ENCODE results near the gene CFAP70. TPM values are rescaled to one million over a fixed set of nuclear protein-coding genes. Genes with fewer than 3 reads are reported as not detected.

The CFAP70 gene
- total RNA-seq, 1 experiment from 2014 or later: 0.73 TPM

- DNase-seq (no peak), ATAC-seq (no peak)
- TF ChIP-seq CTCF (conservative IDR thresholded peaks at IDR 0.05; ENCODE audit: low read depth, low read length): no peak
- no peak for TF ChIP-seq EZH2phosphoT487 (IDR thresholded peaks at IDR 0.05; ENCODE audit: borderline replicate concordance, low read length)
- TF ChIP-seq EZH2 (IDR thresholded peaks at IDR 0.05; ENCODE audit: low read length, unreplicated experiment): no peak
- Histone ChIP-seq H3F3A (ENCODE audit: low read length, unreplicated experiment) (no peaks in the 10 kb centered on the region), H3K4me2 (ENCODE audit: low read length) (no peak overlapping the region), H3K9me3 (ENCODE audit: low read length) (no peaks in the 10 kb centered on the region), H3K79me2 (ENCODE audit: low read length) (no peaks in the 10 kb centered on the region), H3K36me3 (ENCODE audit: low read depth, low read length) (peaks cover 15% of the 10 kb centered on the region), H3K9ac (ENCODE audit: low read length) (no peak overlapping the region), H2AFZ (ENCODE audit: low read length) (no peak overlapping the region), H4K20me1 (ENCODE audit: low read length) (no peaks in the 10 kb centered on the region), H3K27me3 (ENCODE audit: low read length) (no peaks in the 10 kb centered on the region), H3K4me3 (ENCODE audit: low read length) (no peak overlapping the region), H3K27ac (ENCODE audit: low read length) (no peak overlapping the region), H3K4me1 (ENCODE audit: insufficient read depth, low read length) (no peaks in the 10 kb centered on the region; the same call in 1 of the 2 replicates), H3K9me2 (replicated peaks; ENCODE audit: low read length) (no peaks in the 10 kb centered on the region)
- BruUV-seq (replicated peaks): no TSS peak
- CTCF ChIA-PET: no interaction called here
- intact Hi-C loops (cut with micrococcal nuclease): no loop called here
- POLR2A ChIA-PET (ENCODE audit: unreplicated experiment): no interaction called here
Measured at GRCh38 chr10:73207883-73208282, 150.8 kb downstream of the CFAP70 start.

GRCh38 chr10:73206385-73206784 is 152.3 kb downstream of the CFAP70 start:
- Histone ChIP-seq H3K79me2 (ENCODE audit: low read length) (no peaks in the 10 kb centered on the region), H3K4me2 (ENCODE audit: low read length) (no peak overlapping the region), H3K27me3 (ENCODE audit: low read length) (no peaks in the 10 kb centered on the region), H3K4me3 (ENCODE audit: low read length) (no peak overlapping the region), H4K20me1 (ENCODE audit: low read length) (no peaks in the 10 kb centered on the region), H3K9me3 (ENCODE audit: low read length) (no peaks in the 10 kb centered on the region), H3K9ac (ENCODE audit: low read length) (no peak overlapping the region), H3K36me3 (ENCODE audit: low read depth, low read length) (peaks cover 15% of the 10 kb centered on the region), H3K27ac (ENCODE audit: low read length) (no peak overlapping the region), H3K4me1 (ENCODE audit: insufficient read depth, low read length) (no peaks in the 10 kb centered on the region; the same call in 1 of the 2 replicates), H3F3A (ENCODE audit: low read length, unreplicated experiment) (no peaks in the 10 kb centered on the region), H3K9me2 (replicated peaks; ENCODE audit: low read length) (no peaks in the 10 kb centered on the region), H2AFZ (ENCODE audit: low read length) (no peak overlapping the region)
- DNase-seq (no peak), ATAC-seq (no peak)
- POLR2A ChIA-PET (ENCODE audit: unreplicated experiment): no interaction called here
- CTCF ChIA-PET: no interaction called here
- TF ChIP-seq EZH2 (IDR thresholded peaks at IDR 0.05; ENCODE audit: low read length, unreplicated experiment) (no peak), CTCF (conservative IDR thresholded peaks at IDR 0.05; ENCODE audit: low read depth, low read length) (no peak)
- intact Hi-C loops (cut with micrococcal nuclease): no loop called here
- no TSS peak for BruUV-seq (replicated peaks)

GRCh38 chr10:73205890-73206289 is 152.8 kb downstream of the CFAP70 start:
- CTCF ChIA-PET: no interaction called here
- TF ChIP-seq EZH2phosphoT487 (IDR thresholded peaks at IDR 0.05; ENCODE audit: borderline replicate concordance, low read length) (no peak), CTCF (conservative IDR thresholded peaks at IDR 0.05; ENCODE audit: low read depth, low read length) (no peak), EZH2 (IDR thresholded peaks at IDR 0.05; ENCODE audit: low read length, unreplicated experiment) (no peak)
- no peak overlapping the region for H3K27ac ChIP-seq (ENCODE audit: low read length)
- no peak overlapping the region for H2AFZ ChIP-seq (ENCODE audit: low read length)
- H3K36me3 ChIP-seq (ENCODE audit: low read depth, low read length): peaks cover 13% of the 10 kb centered on the region
- H3K9me2 ChIP-seq (replicated peaks; ENCODE audit: low read length): no peaks in the 10 kb centered on the region
- H4K20me1 ChIP-seq (ENCODE audit: low read length): no peaks in the 10 kb centered on the region
- H3K9ac ChIP-seq (ENCODE audit: low read length): no peak overlapping the region
- POLR2A ChIA-PET (ENCODE audit: unreplicated experiment): no interaction called here
- no peak overlapping the region for H3K4me2 ChIP-seq (ENCODE audit: low read length)
- H3K79me2 ChIP-seq (ENCODE audit: low read length): no peaks in the 10 kb centered on the region
- H3F3A ChIP-seq (ENCODE audit: low read length, unreplicated experiment): no peaks in the 10 kb centered on the region
- intact Hi-C loops (cut with micrococcal nuclease): no loop called here
- H3K9me3 ChIP-seq (ENCODE audit: low read length): no peaks in the 10 kb centered on the region
- no peak overlapping the region for H3K4me3 ChIP-seq (ENCODE audit: low read length)
- no peaks in the 10 kb centered on the region for H3K27me3 ChIP-seq (ENCODE audit: low read length)
- no peak for DNase-seq
- ATAC-seq: no peak
- no peaks in the 10 kb centered on the region; the same call in 1 of the 2 replicates for H3K4me1 ChIP-seq (ENCODE audit: insufficient read depth, low read length)
- no TSS peak for BruUV-seq (replicated peaks)
